Measurements from ENCODE around the gene CHMP6.

DNA sequence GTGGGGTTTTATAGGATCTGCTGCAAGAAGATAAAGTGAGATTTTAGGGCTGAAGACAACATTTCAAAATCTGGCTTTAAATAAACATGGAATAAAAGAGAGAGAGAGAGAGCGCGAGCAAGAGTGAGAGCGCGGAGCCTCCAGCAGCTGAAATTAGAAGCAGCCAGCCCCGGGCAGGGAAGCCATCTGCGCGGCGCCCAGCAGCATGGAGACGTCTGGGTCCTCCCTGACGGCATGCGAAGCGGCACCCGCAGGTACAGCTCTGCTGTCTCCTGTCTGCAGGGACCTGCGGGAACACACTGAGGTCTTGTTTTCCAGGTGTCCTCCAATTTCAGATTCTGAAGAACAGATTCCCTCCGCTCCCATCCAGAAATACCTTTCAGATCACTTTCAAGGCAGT, 35.4 kb downstream of the CHMP6 start:
- TF ChIP-seq, protein P1, sequence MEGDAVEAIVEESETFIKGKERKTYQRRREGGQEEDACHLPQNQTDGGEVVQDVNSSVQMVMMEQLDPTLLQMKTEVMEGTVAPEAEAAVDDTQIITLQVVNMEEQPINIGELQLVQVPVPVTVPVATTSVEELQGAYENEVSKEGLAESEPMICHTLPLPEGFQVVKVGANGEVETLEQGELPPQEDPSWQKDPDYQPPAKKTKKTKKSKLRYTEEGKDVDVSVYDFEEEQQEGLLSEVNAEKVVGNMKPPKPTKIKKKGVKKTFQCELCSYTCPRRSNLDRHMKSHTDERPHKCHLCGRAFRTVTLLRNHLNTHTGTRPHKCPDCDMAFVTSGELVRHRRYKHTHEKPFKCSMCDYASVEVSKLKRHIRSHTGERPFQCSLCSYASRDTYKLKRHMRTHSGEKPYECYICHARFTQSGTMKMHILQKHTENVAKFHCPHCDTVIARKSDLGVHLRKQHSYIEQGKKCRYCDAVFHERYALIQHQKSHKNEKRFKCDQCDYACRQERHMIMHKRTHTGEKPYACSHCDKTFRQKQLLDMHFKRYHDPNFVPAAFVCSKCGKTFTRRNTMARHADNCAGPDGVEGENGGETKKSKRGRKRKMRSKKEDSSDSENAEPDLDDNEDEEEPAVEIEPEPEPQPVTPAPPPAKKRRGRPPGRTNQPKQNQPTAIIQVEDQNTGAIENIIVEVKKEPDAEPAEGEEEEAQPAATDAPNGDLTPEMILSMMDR (IDR thresholded peaks at IDR 0.05): no peak
- no peak for TF ChIP-seq POLR2AphosphoS5 (IDR thresholded peaks at IDR 0.05)
- no peak for TF ChIP-seq POLR2A (IDR thresholded peaks at IDR 0.05)
